Bone marrow (tissue), 2 donors: ENCODE measurements around the gene PISD.

ENCODE experiments used
- DNase-seq, 2 donors: peaks; one replicate each; lab custom pipeline; 2025; lab: John Stamatoyannopoulos, UW

The PISD gene

GRCh38 chr22:31572939-31573338, 89.1 kb downstream of the PISD start:
- DNase-seq, result no peak

GRCh38 chr22:31569126-31569525, 92.9 kb downstream of the PISD start:
- DNase-seq, result no peak
